GM18526 (cell line): ENCODE measurements around the gene CCAR1.

Experiments used
- POLR2A ChIP-seq: IDR thresholded peaks from 3 replicates; pipeline ENCODE4 v1.6.1; 2011; ENCODE audit not compliant: insufficient read length; ENCODE audit errors: extremely low read depth

The CCAR1 gene

GRCh38 chr10:68813559-68813958 lies 92.5 kb downstream of the CCAR1 start:
- TF ChIP-seq POLR2A, result no peak

DNA sequence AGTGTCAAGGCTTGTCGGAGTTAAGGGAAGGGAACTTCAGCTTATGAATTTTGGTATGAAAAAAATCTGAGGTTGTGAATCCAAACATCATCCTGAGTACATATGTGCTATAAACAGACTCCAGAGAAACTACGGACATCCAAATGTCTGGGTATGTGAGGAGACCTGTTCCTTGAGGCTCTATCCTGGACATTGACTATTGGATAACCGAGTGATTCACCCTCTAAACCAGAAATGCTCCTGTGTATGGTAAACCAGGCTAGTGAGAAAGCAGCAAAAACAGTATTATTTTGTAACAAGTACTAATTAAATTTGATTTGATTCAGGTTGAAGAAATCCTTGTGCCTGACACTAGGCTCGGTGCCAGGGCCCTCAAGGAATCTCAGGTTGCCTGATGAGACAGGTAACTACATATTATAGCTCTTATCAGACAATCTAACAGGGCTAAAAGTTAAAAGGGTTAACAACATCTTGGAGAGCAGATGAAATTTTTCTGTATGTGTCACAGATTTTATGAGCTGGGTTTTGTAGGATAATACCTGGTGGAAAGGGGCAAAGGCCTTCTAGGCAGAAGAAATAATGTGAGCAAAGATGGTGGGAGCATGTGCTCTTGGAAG lies 95.9 kb downstream of the CCAR1 start:
- TF ChIP-seq POLR2A, result no peak

- no peak for TF ChIP-seq POLR2A
Measured at GRCh38 chr10:68826764-68827591, 105.9 kb downstream of the CCAR1 start, which contains the start of gene STOX1. STOX1 (plus strand) TSS chr10:68827531; CDS start chr10:68827624, 93 bp downstream.

DNA sequence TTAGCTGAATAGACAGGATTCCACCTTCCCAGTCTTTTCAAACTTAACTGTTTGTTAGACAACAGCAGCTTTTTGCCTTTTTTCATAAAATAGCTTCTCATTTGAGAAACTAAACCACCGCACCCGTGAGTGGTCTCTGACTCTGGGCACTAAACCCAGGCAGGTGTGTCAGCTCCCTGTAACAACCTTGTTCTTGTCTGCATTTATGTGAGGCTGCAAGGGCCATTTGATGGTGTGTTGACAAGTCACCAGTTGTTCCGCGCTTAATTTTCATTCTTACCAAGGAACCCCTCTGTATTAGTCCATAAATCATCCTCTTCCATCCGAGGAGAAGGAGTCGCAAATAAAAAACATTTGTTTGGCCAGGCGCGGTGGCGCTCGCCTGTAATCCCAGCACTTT lies 107.8 kb downstream of the CCAR1 start:
- no peak for TF ChIP-seq POLR2A

DNA sequence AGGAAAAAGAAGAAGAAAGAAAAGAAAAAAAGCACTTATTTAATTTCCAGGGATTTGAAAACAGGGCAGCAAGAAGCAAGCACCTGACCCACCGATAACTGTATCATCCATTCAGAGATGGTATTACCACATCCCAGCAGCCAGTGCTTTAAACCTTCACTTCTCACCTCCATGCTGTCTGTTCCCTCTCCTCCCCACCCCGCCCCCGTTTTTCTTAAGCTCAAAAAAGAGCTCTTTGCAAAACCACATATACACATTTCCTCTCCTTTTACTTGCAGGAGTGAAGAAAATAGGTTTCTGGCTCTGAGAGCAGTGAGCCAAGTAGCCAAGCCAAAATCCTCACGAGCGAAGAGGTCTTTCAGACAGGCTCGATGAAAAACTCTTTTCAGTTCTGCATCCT lies 108.5 kb downstream of the CCAR1 start:
- no peak for TF ChIP-seq POLR2A

- no peak for TF ChIP-seq POLR2A
Measured at GRCh38 chr10:68829952-68830351, 108.9 kb downstream of the CCAR1 start.

DNA sequence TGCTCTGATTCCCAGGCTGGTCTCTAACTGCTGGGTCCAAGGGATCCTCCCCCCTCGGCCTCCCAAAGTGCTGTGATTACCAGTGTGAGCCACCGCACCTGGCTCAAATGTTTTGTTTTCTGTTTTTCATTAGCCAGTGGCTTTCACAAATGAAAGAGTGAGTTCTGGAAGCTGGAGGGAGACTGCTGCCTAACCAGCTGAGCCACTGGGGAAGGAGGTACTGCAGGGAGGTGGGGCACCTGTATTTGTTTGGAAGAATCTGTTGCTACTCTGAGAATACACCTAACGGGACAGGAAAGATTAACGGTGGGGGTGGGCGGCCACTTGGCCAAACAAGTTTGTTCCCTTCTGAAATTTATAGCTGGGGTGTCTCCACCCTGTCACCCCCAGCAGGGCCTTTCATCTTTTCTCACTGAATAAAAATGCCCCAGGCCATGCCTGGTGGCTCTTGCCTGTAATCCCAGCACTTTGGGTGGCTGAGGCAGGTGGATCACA lies 111.0 kb downstream of the CCAR1 start:
- TF ChIP-seq POLR2A, result no peak

- TF ChIP-seq POLR2A, result no peak
Measured at GRCh38 chr10:68832601-68833000, 111.6 kb downstream of the CCAR1 start.

GRCh38 chr10:68837626-68838322 lies 116.7 kb downstream of the CCAR1 start:
- no peak for TF ChIP-seq POLR2A
